OCI-M1 (cell line): ENCODE results near the gene MAN2A1.

ENCODE experiments used
- DNase-seq: peaks from one replicate; lab custom pipeline; 2025; lab: John Stamatoyannopoulos, UW

MAN2A1 gene

DNA sequence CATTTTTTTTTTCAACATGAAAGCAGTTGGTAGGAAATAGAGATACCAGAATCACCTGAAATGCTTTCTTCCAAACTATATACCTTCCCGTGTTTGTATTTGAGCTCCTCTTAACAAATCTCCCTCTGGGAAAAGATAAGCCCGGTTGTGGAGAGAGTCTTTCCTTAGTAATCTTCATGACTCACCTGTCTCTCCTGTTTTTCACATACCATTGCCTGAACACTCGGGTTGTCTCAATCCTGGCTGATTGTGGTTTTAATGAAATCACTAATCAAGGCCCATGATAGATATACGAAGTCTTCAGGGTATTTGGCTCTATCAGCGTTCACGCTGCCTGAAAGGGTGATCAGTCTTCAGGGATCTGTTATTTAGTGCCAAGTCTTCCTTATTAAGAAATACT, 136.7 kb downstream of the MAN2A1 start:
- no peak for DNase-seq

DNA sequence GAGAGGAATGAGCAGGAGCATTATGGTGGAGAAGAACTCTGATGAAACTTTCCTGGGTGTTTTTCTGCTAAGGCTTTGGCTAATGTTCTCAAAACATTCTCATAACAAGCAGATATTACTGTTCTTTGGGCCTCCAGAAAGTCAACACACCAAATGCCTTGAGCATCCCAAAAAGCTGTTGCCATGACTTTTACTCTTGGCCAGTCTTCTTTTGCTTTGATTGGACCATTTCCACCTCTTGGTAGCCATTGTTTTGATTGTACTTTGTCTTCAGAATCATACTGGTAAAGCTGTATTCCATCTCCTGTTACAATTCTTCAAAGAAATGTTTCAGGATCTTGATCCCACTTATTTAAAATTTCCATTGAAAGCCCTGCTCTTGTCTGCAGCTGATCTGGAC, 139.6 kb downstream of the MAN2A1 start:
- DNase-seq = no peak

DNA sequence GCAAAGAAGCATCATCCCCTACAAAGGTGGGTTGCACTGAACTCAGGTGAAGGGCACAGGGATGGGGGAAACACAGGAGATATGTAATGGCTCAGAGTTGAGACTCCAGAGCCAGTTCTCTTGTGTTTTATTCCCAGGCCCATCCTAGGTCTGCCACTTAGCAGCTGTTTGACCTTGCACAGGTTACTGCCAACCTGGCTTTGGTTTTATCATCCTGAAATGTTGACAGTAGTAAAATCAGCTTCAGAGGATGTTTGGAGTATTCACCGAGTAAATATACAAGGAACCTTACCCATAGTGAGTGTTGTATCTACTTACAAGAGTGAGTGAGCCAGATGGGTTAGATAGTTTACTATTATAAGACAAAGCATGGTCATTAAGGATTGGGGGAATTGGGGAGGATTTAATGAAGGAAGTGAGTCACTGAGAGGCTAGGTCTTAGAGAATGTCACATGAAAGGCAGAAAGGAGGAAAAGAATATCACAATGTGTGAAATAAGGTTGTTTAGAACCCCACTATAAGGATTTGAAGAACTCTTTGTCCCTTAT, 141.3 kb downstream of the MAN2A1 start:
- peak; percentile 47 for DNase-seq

DNA sequence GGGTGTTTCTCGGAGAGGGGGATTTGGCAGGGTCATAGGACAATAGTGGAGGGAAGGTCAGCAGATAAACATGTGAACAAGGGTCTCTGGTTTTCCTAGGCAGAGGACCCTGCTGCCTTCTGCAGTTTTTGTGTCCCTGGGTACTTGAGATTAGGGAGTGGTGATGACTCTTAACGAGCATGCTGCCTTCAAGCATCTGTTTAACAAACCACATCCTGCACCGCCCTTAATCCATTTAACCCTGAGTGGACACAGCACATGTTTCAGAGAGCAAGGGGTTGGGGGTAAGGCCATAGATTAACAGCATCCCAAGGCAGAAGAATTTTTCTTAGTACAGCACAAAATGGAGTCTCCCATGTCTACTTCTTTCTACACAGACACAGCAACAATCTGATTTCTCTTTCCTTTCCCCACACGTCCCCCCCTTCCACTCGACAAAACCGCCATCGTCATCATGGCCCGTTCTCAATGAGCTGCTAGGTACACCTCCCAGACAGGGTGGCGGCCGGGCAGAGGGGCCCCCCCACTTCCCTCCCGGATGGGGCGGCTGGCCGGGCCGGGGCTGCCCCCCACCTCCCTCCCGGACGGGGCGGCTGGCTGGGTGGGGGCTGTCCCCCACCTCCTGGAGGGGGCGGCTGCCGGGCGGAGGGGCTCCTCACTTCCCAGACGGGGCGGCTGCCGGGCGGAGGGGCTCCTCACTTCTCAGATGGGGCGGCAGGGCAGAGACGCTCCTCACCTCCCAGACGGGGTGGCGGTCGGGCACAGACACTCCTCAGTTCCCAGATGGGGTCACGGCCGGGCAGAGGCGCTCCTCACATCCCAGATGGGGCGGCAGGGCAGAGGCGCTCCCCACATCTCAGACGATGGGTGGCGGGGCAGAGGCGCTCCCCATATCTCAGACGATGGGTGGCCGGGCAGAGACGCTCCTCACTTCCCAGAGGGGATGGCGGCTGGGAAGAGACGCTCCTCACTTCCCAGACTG, 142.8 kb downstream of the MAN2A1 start:
- peak; percentile 53 for DNase-seq

DNA sequence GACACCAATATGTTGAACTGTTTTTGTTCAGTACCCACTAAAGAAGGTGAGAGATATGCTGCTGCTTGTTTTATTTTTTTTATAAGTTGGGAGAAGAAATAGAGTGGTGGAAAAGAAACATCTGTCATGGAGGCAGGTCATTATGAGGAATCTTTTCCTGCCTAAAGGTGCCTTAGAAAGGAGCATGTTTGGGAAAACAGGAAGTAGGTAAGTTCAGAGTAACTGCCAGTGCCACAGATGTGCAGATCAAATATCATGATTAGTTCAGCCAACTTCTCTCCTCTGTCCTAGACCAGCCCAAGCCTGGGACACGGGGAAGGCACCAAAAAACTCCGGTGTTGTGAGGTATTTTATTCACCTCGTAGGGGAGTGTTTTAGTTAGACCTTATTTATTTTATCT, 144.2 kb downstream of the MAN2A1 start:
- peak; percentile 70 for DNase-seq

DNA sequence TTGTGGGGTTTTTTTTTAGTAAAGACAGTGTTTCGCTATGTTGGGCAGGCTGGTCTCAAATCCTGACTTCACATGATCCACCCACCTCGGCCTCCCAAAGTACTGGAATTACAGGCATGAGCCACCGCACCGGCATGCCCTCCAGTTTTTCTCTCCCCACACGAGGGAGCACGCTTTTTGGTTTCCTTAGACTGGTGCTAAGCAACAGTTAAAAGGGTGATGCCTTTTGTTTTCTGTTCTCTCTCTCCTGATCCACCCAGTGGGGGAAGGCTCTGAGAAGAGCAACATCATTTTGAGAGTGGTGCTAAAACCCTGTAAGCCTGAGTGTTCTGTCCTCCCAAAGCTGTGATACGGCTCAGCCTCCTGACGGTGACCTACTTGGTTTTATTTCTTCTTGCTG, 146.6 kb downstream of the MAN2A1 start:
- DNase-seq = no peak

DNA sequence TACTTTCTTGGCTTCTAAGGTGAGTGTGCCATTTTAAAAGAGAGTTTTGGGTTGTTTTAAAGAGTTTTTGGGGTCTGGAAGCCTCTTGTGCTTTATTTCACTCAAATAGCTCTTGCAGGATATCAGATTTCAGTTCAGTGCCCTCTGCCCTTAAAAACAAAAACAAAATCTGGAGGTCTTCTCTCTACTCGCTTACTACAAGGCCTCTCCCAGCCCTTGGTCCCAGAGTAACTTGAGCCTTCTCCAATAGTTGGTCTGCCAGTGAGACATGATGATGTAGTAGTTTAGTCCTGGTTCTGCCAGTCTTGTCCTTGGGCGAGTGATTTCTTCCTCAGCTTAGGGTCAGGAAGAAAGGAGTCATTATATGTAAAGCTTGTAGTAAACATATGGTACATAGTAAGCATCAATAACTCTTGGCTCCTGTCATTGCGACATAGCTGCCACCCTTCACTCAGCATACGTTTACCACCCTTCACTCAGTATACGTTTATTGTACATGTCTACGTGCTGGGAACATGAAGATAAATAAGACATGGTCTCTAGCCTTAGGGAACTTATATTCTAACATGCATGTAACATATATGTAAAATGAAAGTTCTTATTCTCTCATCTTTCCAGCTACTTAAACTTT, 147.6 kb downstream of the MAN2A1 start:
- DNase-seq = no peak

DNA sequence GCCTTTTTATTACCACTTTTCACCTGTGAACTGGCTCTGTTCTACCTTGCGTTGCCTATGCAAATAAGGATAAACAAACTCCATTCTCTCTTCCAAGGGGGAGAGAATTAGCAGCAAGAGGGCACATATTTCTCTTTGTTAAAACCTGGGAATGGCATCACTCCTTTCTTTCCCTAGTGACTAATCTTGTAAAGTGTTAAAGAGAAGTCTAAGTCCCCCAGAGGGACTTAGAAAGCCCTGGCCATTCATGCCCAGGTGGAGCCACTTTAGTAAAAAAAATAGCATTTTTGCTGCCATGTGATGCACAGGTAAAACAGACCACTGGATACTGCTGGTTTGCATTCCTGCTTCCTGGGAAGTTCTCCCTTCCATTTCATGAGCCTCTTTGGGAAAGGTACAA, 148.4 kb downstream of the MAN2A1 start:
- no peak for DNase-seq

DNA sequence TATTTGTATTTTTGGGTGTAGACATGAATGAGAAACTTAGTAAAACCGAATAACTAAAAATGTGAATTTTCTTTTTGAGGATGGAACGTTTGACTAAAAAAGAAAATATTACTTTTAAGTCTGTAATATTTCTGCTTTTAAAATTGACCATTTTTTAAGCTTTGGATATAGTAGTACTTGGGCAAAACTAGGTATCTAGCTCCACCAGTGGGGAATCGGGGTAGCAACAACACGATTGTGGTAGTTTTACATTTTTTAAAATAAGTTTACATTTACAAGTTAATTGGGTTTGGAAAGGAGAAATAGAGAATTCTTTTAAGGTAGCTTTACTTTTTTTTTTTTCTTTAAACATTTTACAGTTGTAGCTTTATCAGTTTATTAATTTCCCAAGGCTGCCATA, 154.4 kb downstream of the MAN2A1 start:
- DNase-seq = peak; percentile 9

DNA sequence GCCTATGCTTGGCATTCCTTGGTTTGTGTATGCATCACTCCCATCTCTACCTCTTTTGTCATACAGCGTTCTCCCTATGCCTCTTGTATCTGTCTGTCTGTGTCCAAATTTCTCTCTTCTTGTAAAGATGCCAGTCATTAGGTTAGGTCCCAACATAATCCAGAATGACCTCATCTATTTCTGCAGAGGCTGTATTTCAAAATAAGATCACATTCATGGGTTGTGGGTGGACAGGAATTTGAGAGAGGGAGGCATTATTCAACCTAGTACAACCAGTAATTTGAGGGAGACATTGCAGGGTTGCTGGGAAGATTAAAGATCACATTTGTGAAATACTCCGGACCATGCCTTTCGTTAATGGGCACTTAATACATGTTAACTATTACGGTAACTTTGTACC, 155.0 kb downstream of the MAN2A1 start:
- DNase-seq = no peak

DNA sequence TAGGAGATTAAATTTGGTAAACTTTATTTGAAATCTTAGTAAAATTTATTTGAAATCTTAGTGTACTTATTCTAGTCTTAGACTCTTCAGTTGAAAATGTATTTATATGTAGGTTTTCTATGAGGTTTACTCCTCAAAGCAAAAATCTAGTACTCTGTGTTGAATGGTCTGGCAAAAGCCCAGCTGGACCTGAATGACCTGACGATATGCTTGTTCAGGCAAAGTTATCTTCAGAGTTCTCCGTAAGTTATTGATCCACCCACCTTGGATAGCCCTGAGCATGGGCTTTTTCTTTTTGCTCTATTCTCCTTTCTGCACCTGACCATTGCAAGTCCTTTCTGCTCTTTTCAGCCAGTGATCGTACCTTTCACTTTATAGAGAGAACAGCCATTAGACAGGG, 158.4 kb downstream of the MAN2A1 start:
- DNase-seq = no peak

DNA sequence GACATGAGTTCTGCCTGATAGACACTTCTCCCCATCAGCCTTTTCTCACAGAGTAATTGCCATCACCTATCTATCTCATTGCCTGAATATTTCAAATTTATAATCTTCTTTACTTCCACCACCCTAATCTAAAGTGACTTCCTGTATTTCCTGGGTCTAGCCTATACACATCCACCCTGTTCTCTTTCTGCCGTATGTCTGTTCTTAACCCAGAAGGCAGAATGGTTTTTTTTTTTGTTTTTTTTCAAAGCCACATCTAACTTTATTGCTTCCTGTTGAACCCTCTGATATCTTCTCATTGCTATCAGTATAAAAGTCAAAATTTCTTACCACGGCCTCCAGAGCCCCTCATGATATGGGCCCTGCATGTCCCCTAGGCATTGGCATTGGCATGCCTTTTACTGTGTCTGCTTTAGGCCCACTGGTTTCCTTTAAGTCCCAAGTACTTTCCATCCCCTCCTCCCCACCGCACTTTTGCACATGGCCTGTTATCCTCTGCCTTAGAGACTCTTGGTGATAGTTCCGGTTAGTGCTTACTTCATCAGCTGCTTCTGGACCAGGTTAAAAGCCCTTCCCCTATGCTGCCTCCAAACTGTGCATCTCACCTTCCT, 159.9 kb downstream of the MAN2A1 start:
- DNase-seq = no peak

DNA sequence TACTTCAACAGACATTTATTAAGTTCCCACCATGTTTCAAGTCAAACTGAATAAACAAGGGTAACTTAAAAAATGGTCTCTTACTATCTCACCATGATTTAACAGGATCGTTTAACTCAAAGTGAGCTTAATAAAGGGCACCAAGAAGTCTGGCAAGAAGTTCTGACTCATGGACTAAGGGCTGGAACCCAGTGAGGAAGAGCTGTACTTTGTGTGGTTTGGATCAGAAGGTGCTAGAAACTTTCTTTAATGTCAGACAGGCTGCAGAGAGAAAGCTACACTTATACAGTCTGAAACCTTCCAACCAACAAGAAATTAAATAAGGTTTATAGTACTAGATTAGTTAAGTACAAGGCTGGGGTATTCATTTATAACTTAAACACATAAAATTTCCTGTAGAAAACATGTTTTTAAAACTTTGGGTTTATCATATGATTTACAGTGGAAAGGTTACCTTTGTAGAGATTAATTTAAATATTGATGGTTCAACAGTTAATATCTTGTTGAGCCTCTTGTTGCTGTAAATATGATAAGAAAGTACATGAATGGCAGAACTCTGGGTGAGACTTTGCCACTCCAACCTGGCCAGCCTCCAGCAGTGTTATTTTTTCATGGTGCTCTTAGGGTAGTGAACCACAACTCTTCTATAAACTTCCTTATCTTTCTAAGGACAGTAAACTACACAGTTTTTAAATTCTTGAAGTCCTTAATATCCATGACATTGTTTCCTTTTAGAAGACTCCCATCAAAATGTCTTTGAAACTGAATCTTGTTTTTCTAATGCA, 162.8 kb downstream of the MAN2A1 start:
- DNase-seq = peak; percentile 22

DNA sequence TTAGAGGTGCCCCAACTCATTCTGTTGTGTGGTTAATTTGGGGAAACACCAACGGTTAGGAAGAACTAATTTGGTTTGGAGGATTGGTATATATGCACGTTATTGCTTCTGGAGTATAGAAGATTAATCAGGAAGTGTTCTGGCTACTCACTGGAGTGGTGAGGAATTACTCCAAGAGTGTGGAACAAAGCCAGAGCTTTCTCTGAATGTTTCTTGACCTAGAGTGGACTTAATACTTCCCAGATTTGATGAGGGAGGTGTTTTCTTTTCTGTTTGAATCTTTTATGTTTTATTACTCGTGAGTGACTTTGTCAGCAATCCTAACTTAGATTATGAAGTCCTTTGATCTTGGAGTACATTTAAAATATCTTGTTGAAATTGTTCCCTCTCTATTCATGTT, 163.7 kb downstream of the MAN2A1 start:
- DNase-seq = no peak

DNA sequence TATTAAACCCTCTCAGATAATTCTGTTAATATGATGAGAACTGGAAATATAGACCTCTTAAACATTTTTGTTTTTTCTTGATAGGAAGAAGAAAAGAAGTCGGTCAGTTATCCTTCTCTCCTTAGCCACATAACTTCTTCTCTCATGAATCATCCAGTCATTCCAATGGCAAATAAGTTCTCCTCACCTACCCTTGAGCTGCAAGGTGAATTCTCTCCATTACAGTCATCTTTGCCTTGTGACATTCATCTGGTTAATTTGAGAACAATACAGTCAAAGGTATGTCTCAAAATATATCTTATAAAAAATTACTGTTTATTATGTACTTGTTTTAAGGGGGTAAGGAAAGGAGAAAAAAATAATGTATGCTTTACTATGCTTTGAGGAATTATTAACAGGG, 165.3 kb downstream of the MAN2A1 start:
- no peak for DNase-seq

DNA sequence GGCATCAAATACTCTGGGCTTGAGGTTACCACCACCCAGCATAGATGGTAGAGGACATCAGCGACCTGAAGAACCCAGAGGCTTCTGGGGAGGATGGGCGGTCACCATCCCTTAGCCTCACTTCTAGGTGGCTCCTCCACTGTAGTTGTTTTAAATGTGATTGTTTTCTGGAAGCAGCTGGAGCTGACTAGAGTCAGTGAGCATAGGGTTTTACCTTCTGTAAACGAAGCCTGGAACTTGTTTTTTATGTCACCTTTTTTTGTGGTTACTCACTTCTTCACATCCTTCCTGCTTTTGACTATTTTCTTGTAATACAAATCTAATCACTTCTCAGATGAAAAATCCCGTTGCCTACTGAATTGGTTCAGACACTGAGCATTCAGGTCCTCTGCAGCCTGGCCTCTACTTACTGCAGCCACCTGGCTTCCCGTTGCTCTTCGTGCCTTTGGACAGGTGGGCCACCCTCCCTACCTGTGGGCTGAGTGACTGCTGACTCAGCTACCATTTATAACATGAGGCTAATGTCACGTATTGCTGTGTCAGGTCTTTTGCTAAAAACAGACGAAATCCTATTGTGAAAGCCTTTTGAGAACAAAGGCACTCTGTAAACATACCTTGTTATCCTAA, 167.8 kb downstream of the MAN2A1 start:
- DNase-seq = no peak

DNA sequence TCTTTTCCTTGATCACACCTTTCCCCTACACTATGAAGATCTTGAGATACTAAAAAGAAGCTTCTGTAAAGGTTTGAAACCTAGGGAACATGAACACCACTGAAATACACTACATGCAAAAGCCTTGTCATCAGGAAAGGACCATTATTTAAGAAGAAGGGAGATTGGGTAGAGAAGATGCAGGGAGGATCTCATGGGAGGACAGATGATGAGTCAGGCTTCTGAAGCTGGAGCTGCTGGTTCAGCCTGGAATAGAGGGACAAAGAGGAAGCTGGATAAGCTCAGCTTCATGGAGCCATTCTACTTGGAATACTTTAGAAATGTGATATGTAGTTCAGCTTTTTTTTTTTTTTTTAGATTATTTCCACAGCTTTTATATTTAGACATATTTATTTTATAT, 169.8 kb downstream of the MAN2A1 start:
- no peak for DNase-seq

DNA sequence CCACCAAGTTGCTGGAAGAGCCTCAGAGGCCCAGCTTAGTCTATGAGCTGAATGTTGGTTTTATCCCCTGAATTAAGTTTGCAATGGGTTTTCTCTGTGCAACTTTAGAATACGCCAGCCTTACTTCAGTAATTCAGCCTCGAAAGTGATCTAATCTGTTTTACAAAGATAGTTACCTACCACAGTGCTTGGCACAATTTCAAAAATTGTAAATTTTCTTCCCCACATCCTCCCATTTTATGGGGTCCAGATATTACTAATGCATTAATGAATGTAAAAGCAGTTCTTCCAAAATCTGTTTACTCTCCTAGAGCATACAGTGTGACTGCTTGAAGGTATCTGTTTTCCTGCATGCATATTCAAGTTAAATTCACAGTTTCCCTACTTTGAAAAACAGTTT, 172.6 kb downstream of the MAN2A1 start:
- DNase-seq = no peak

DNA sequence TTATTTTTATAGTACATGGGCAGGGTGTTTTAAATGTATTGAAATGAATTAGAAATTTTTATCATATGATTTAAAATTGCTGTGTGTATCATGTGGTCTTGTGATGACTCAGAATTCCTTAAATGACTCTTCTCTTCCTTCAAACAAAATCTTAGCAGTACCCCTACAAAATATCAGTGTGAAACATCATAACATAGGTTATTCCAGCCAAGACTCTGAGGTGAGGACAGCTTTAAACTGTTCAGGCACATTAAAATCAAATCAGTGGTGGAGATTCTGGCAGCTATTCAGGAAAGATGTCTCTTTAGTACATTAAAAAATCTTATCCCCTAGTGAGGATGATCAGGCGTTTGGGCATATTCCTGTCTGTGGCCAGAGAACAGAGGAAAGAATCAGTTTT, 174.0 kb downstream of the MAN2A1 start:
- no peak for DNase-seq

DNA sequence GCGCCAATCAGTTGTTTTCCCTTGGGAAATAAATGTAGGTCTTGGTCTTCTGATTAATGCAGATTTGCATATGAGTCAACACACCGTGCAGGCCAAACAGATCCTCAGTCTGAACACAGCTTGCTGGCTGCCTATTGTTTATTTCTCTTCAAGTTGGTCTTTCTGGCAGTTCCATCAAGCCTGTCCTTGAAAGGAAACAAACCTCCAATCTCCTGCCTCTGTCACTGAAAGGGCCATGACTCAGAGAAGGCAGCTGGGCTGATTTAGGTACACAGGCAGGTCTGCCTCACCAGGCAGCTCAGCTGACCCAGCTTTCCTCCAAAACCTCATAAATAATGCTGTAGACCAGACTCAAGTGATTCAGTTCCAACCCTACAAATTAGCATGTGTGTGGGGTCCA, 175.9 kb downstream of the MAN2A1 start:
- peak; percentile 20 for DNase-seq

DNA sequence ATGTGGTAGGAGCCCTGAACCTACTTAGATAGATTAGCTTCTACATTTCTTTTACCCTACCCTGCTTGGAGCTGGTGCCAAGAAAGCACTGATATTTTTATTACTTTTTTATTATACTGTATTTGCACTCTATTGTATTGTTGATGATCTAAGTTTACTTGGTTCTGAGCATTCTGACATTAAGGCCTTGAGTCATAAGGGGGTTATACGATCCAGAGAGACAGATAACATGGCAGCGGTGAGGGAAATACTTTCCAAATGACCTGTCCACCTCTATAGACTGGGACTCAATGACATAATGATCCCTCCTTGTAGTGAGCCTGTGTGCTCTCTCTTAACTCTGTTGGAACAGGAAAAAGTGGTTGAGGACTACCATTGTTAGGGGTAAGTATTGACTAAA, 176.3 kb downstream of the MAN2A1 start:
- no peak for DNase-seq

DNA sequence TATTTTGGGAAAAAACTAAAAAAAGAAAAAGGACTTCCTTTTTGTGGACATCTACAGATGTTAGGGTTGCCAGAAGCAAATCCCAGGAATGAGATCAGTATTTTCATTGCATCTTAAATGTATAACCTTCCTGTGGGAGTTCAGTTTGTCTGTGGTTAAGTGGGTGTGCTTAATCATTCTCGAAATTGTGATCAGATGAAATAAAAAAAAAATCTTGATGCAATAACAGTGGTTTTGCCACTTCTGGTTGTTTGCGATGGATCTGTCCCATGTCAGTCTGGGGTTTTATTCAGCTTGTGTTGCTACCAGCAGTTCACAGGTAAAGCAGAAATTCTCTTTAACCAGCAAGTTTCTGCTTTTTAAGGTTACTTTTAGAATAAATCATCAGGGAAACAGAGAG, 179.0 kb downstream of the MAN2A1 start:
- DNase-seq = no peak
